ENCODE data around the gene SNAP23. TPM values are rescaled to one million over a fixed set of nuclear protein-coding genes. Genes with fewer than 3 reads are reported as not detected.

SNAP23 gene
- polyA plus RNA-seq, 1 donor (not counting 4 experiments of a cell fraction or from before 2014, with no cell fraction given) = 68.4 TPM

- Histone ChIP-seq H3K4me3 (ENCODE audit: control insufficient read depth in 2 of 3, extremely low read depth in 1 of 3, insufficient read depth in 2 of 3, low read depth in 1 of 3, low read length in 3 of 3) (no peak overlapping the region), H3K36me3 (ENCODE audit: control insufficient read depth in 2 of 2, extremely low read depth in 1 of 2, insufficient read depth in 2 of 2, low read length in 2 of 2) (peaks cover 4 to 6% of the 10 kb centered on the region in 2 experiments), H3K4me1 (ENCODE audit: control insufficient read depth, extremely low read depth, insufficient read depth, low read length) (peaks cover 4% of the 10 kb centered on the region), H3K9ac (ENCODE audit: control insufficient read depth, extremely low read depth, insufficient read depth, low read length) (no peak overlapping the region), H3K79me2 (ENCODE audit: control insufficient read depth, insufficient read depth, low read length) (peaks cover 65% of the 10 kb centered on the region), H3K9me3 (ENCODE audit: control insufficient read depth, low read depth, low read length) (no peaks in the 10 kb centered on the region), H2AFZ (ENCODE audit: control insufficient read depth, low read length) (no peak overlapping the region), H4K20me1 (ENCODE audit: control insufficient read depth, extremely low read depth, insufficient read depth, low read length) (no peaks in the 10 kb centered on the region), H3K9me1 (ENCODE audit: control insufficient read depth, extremely low read depth, insufficient read depth, low read length) (no peaks in the 10 kb centered on the region), H3K27me3 (ENCODE audit: control insufficient read depth, extremely low read depth, insufficient read depth, low read length) (no peaks in the 10 kb centered on the region), H3K27ac (ENCODE audit: control insufficient read depth, insufficient read depth, low read length) (no peak overlapping the region), H3K4me2 (ENCODE audit: control insufficient read depth, extremely low read depth, insufficient read depth, low read depth, low read length) (no peak overlapping the region)
- DNase-seq (ENCODE audit: low read depth, low spot score) = no peak
- no peak for FAIRE-seq
- dilution Hi-C loops (cut with MboI; ENCODE audit: extremely low pct_ligation_motif_present, low sequenced_read_pairs) = no loop called here
- TF ChIP-seq EZH2 (IDR thresholded peaks at IDR 0.05; ENCODE audit: low read length) (no peak), CTCF (optimal IDR thresholded peaks at IDR 0.05 in 1 of 3, IDR thresholded peaks at IDR 0.05 in 1 of 3, conservative IDR thresholded peaks at IDR 0.05 in 1 of 3; ENCODE audit: extremely low read depth in 1 of 3, insufficient read depth in 2 of 3, low read length in 3 of 3) (no peak)
Measured at GRCh38 chr15:42504631-42505030, 9.2 kb downstream of the SNAP23 start.

GRCh38 chr15:42507514-42507913 lies 12.1 kb downstream of the SNAP23 start:
- Histone ChIP-seq H3K79me2 (ENCODE audit: control insufficient read depth, insufficient read depth, low read length) (peaks cover 42% of the 10 kb centered on the region), H3K27ac (ENCODE audit: control insufficient read depth, insufficient read depth, low read length) (no peak overlapping the region), H3K27me3 (ENCODE audit: control insufficient read depth, extremely low read depth, insufficient read depth, low read length) (no peaks in the 10 kb centered on the region), H3K4me1 (ENCODE audit: control insufficient read depth, extremely low read depth, insufficient read depth, low read length) (peaks cover 2% of the 10 kb centered on the region), H3K36me3 (ENCODE audit: control insufficient read depth in 2 of 2, extremely low read depth in 1 of 2, insufficient read depth in 2 of 2, low read length in 2 of 2) (peaks cover 2 to 9% of the 10 kb centered on the region in 2 experiments), H3K4me3 (ENCODE audit: control insufficient read depth in 2 of 3, extremely low read depth in 1 of 3, insufficient read depth in 2 of 3, low read depth in 1 of 3, low read length in 3 of 3) (no peak overlapping the region), H3K9me3 (ENCODE audit: control insufficient read depth, low read depth, low read length) (no peaks in the 10 kb centered on the region), H4K20me1 (ENCODE audit: control insufficient read depth, extremely low read depth, insufficient read depth, low read length) (no peaks in the 10 kb centered on the region), H2AFZ (ENCODE audit: control insufficient read depth, low read length) (no peak overlapping the region), H3K4me2 (ENCODE audit: control insufficient read depth, extremely low read depth, insufficient read depth, low read depth, low read length) (no peak overlapping the region), H3K9ac (ENCODE audit: control insufficient read depth, extremely low read depth, insufficient read depth, low read length) (no peak overlapping the region), H3K9me1 (ENCODE audit: control insufficient read depth, extremely low read depth, insufficient read depth, low read length) (no peaks in the 10 kb centered on the region)
- dilution Hi-C loops (cut with MboI; ENCODE audit: extremely low pct_ligation_motif_present, low sequenced_read_pairs) = no loop called here
- FAIRE-seq (no peak), DNase-seq (ENCODE audit: low read depth, low spot score) (no peak)
- no peak for TF ChIP-seq EZH2 (IDR thresholded peaks at IDR 0.05; ENCODE audit: low read length)
- no peak for TF ChIP-seq CTCF (optimal IDR thresholded peaks at IDR 0.05 in 1 of 3, IDR thresholded peaks at IDR 0.05 in 1 of 3, conservative IDR thresholded peaks at IDR 0.05 in 1 of 3; ENCODE audit: extremely low read depth in 1 of 3, insufficient read depth in 2 of 3, low read length in 3 of 3)
